GM12878 (cell line): Measurements from ENCODE around the gene RNF148.

Experiments
- NR2C2 ChIP-seq: IDR thresholded peaks from 2 replicates; pipeline ENCODE4 v1.6.1; 2011; ENCODE audit warnings: borderline replicate concordance, low read depth; ENCODE audit not compliant: control insufficient read depth, insufficient read length
- TF ChIP-seq, protein P1 (sequence below), 3 experiments: IDR thresholded peaks in 2 of 3; conservative IDR thresholded peaks in 1 of 3; 2 replicates each; pipeline ENCODE4 v1.5.1; 2011; ENCODE audit warnings: low read depth in 3 of 3, low read length in 3 of 3, mild to moderate bottlenecking in 3 of 3, control low read depth in 2 of 3, moderate library complexity in 2 of 3, inconsistent platforms in 1 of 3, mixed read lengths in 1 of 3; ENCODE audit not compliant: control insufficient read depth in 2 of 3, insufficient read depth in 1 of 3; ENCODE audit errors: extremely low read depth in 1 of 3

DNA sequence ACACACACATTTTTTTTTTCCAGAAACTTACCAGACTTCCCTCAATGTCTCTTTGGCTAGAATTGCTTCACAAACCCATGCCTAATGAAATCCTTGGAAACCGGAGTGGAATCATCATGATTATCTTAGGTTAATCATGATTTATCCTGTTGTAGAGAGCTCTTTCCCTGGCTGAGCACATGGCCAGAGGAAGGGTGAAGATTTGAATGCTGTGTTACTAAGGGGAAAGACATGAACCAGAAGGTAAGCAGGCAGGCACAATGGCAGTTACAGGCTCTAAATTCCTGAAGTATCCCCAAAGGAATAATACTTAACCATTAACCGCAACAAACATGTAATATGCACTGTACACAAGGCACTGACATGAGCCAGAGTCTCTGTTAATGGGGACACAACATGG, 4.1 kb upstream of the RNF148 start:
- TF ChIP-seq, protein P1, sequence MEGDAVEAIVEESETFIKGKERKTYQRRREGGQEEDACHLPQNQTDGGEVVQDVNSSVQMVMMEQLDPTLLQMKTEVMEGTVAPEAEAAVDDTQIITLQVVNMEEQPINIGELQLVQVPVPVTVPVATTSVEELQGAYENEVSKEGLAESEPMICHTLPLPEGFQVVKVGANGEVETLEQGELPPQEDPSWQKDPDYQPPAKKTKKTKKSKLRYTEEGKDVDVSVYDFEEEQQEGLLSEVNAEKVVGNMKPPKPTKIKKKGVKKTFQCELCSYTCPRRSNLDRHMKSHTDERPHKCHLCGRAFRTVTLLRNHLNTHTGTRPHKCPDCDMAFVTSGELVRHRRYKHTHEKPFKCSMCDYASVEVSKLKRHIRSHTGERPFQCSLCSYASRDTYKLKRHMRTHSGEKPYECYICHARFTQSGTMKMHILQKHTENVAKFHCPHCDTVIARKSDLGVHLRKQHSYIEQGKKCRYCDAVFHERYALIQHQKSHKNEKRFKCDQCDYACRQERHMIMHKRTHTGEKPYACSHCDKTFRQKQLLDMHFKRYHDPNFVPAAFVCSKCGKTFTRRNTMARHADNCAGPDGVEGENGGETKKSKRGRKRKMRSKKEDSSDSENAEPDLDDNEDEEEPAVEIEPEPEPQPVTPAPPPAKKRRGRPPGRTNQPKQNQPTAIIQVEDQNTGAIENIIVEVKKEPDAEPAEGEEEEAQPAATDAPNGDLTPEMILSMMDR (IDR thresholded peaks at IDR 0.05 in 2 of 3, conservative IDR thresholded peaks at IDR 0.05 in 1 of 3; ENCODE audit: control insufficient read depth in 2 of 3, extremely low read depth in 1 of 3, insufficient read depth in 1 of 3, low read depth in 3 of 3, low read length in 3 of 3): no peak
- TF ChIP-seq NR2C2: no peak
